Endothelial cell of umbilical vein (primary cell): ENCODE results near the gene STXBP5L. TPM values are rescaled to one million over a fixed set of nuclear protein-coding genes. Genes with fewer than 3 reads are reported as not detected.
A peak's percentile ranks its signal among the peaks of the same experiment; 100 is the strongest.

Source experiments
- BruUV-seq: library from RNA; stranded (reverse); fragments of 400-500 nt; replicated peaks from 2 replicates; lab custom pipeline; 2021; lab: Mats Ljungman, UMichigan
- CTCF ChIA-PET: fragments of 300-600, 350-600 bp; sonication (Branson Sonifier 250); formaldehyde crosslinking; loops from one replicate; lab custom pipeline; 2021; ENCODE audit warnings: antibody characterized with exemption, inconsistent platforms; lab: Charles Lee
- POLR2A ChIA-PET: fragments of 300-600, 350-600 bp; sonication (Branson Sonifier 250); formaldehyde crosslinking; loops from one replicate; lab custom pipeline; 2021; ENCODE audit warnings: antibody characterized with exemption, inconsistent platforms; lab: Charles Lee
- DNase-seq: peaks from one replicate; pipeline ENCODE4 v3.0.0-alpha.2; 2011; ENCODE audit warnings: low read depth, low spot score
- FAIRE-seq: peaks from 2 replicates; lab custom pipeline; 2011; peaks lifted over from hg19 to GRCh38; lab: Jason Lieb, UNC
- H2AFZ ChIP-seq: 2 replicates; pipeline ENCODE4 v1.6.0; 2012; ENCODE audit warnings: low read depth, low read length, control low read depth, inconsistent platforms
- H3K27ac ChIP-seq: 2 replicates; pipeline ENCODE4 v1.5.1; 2011; ENCODE audit warnings: low read depth, mild to moderate bottlenecking, control low read depth, low read length, moderate library complexity; ENCODE audit not compliant: insufficient read depth
- H3K27me3 ChIP-seq, 2 experiments: 2 replicates each; pipeline versions ENCODE4 v1.6.0 to v1.6.1; 2011; ENCODE audit warnings: low read length in 2 of 2, mixed read lengths in 1 of 2; ENCODE audit not compliant: control insufficient read depth in 2 of 2, insufficient read depth in 2 of 2
- H3K36me3 ChIP-seq, 2 experiments: 2 replicates in 1 of 2; 3 replicates in 1 of 2; pipeline ENCODE4 v1.5.1; 2011; ENCODE audit warnings: low read length in 2 of 2, mild to moderate bottlenecking in 1 of 2, moderate library complexity in 1 of 2; ENCODE audit not compliant: control insufficient read depth in 2 of 2, insufficient read depth in 2 of 2; ENCODE audit errors: extremely low read depth in 1 of 2
- H3K4me1 ChIP-seq: 3 replicates; pipeline ENCODE4 v1.5.1; 2011; ENCODE audit warnings: mild to moderate bottlenecking, low read length; ENCODE audit not compliant: control insufficient read depth, insufficient read depth; ENCODE audit errors: extremely low read depth
- H3K4me2 ChIP-seq: 2 replicates; pipeline ENCODE4 v1.6.1; 2011; ENCODE audit warnings: low read length, control low read depth, mixed read lengths; ENCODE audit not compliant: insufficient read depth
- H3K4me3 ChIP-seq, 3 experiments: fragments of 200-600 bp in 1 of 3; sonication (generic), shearing (Covaris generic) in 1 of 3; replicated peaks in 1 of 3; 2 replicates each; pipeline ENCODE4 v1.5.1; 2011 to 2016; ENCODE audit warnings: control low read depth in 3 of 3, low read length in 3 of 3, mild to moderate bottlenecking in 2 of 3, inconsistent platforms in 1 of 3, low read depth in 1 of 3, moderate library complexity in 1 of 3; ENCODE audit not compliant: insufficient read depth in 1 of 3
- H3K79me2 ChIP-seq: 2 replicates; pipeline ENCODE4 v1.6.0; 2012; ENCODE audit warnings: low read length, inconsistent platforms; ENCODE audit not compliant: control insufficient read depth, insufficient read depth
- H3K9ac ChIP-seq: replicated peaks from 2 replicates; pipeline ENCODE3; 2011; ENCODE audit warnings: low read length, control low read depth; ENCODE audit not compliant: insufficient read depth; ENCODE audit errors: extremely low read depth
- H3K9me1 ChIP-seq: replicated peaks from 3 replicates; pipeline ENCODE4 v1.6.0; 2011; ENCODE audit warnings: mild to moderate bottlenecking, low read length; ENCODE audit not compliant: control insufficient read depth, insufficient read depth; ENCODE audit errors: extremely low read depth
- H3K9me3 ChIP-seq: replicated peaks from 2 replicates; pipeline ENCODE4 v1.5.1; 2012; ENCODE audit warnings: low read length, inconsistent platforms; ENCODE audit not compliant: control insufficient read depth, insufficient read depth
- H4K20me1 ChIP-seq: replicated peaks from 2 replicates; pipeline ENCODE3; 2011; ENCODE audit warnings: mild to moderate bottlenecking, low read length; ENCODE audit not compliant: control insufficient read depth, insufficient read depth; ENCODE audit errors: extremely low read depth
- CTCF ChIP-seq, 2 donors: IDR thresholded peaks; 1 replicate in 1 of 2; 2 replicates in 1 of 2; pipeline ENCODE4 v1.5.1; 2011; ENCODE audit warnings: low read length in 2 of 2, mild to moderate bottlenecking in 2 of 2, moderate library complexity in 2 of 2, control low read depth in 1 of 2, inconsistent platforms in 1 of 2, low read depth in 1 of 2; ENCODE audit not compliant: insufficient read depth in 1 of 2; ENCODE audit errors: extremely low read depth in 1 of 2
- EZH2 ChIP-seq: IDR thresholded peaks from 2 replicates; pipeline ENCODE4 v1.6.1; 2012; ENCODE audit warnings: borderline replicate concordance, low read depth, mild to moderate bottlenecking, moderate library complexity, low read length, inconsistent platforms; ENCODE audit not compliant: severe bottlenecking
- FOS ChIP-seq: IDR thresholded peaks from 2 replicates; pipeline ENCODE4 v1.6.1; 2011; ENCODE audit warnings: mild to moderate bottlenecking, low read length, moderate library complexity, borderline replicate concordance; ENCODE audit not compliant: insufficient read depth
- GATA2 ChIP-seq: IDR thresholded peaks from 2 replicates; pipeline ENCODE4 v1.7.0; 2011; ENCODE audit warnings: low read depth, mild to moderate bottlenecking, moderate library complexity, mixed read lengths, low read length; ENCODE audit not compliant: insufficient read length, insufficient read depth
- JUN ChIP-seq: IDR thresholded peaks from 2 replicates; pipeline ENCODE4 v1.6.1; 2011; ENCODE audit warnings: borderline replicate concordance, low read depth; ENCODE audit not compliant: insufficient read length, insufficient read depth
- MYC ChIP-seq: IDR thresholded peaks from one replicate; pipeline ENCODE4 v1.6.1; 2011; ENCODE audit warnings: mild to moderate bottlenecking, low read depth, low read length
- POLR2A ChIP-seq: IDR thresholded peaks from 2 replicates; pipeline ENCODE4 v1.6.1; 2012; ENCODE audit warnings: low read depth, mild to moderate bottlenecking, control low read depth, low read length
- POLR2AphosphoS5 ChIP-seq: IDR thresholded peaks from 2 replicates; pipeline ENCODE4 v1.6.1; 2012; ENCODE audit warnings: low read depth, mild to moderate bottlenecking, control low read depth, low read length, moderate library complexity; ENCODE audit not compliant: insufficient read depth
- dilution Hi-C: fragments of 300-500 bp; cut with MboI; formaldehyde crosslinking; loops from one replicate; pipeline ENCODE4 v1.15.0; 2019; ENCODE audit warnings: low sequenced_read_pairs; ENCODE audit not compliant: extremely low pct_ligation_motif_present
- intact Hi-C: fragments of 100-400 bp; cut with micrococcal nuclease; formaldehyde crosslinking; loops from one replicate; pipeline ENCODE4 v1.10.0; 2022
- polyA plus RNA-seq, 4 experiments: library from polyadenylated mRNA; depleted of rRNA in 3 of 4; stranded (reverse) in 3 of 4; unstranded in 1 of 4; fragments of >200 nt; gene quantifications; 2 replicates each; pipeline versions ENCODE4 v1.2.1 to v1.2.3, GENCODE V29; 2011 to 2012; ENCODE audit warnings: missing spikeins in 1 of 4
- total RNA-seq: library from RNA; stranded (reverse); gene quantifications from 2 replicates; pipeline ENCODE4 v1.2.3, GENCODE V29; 2021
- TF ChIP-seq, protein P1 (sequence below): IDR thresholded peaks from 2 replicates; pipeline ENCODE4 v1.6.1; 2011; ENCODE audit not compliant: insufficient read depth, insufficient read length

Gene STXBP5L
- total and polyA plus RNA-seq, 2 donors (not counting 3 experiments of a cell fraction or from before 2014, with no cell fraction given) = not detected

DNA sequence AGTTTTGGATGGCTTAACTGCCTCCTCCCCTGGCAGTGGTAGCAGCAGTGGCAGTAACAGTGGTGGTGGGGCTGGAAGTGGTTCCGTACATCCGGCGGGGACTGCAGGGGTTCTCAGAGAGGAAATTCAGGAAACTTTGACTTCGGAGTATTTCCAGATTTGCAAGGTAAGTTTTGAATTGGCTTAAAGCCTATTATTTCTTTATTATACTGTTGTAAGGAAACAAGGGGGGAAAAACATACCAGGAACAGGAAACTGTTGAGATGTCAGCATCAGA lies 1.5 kb downstream of the STXBP5L start:
- intact Hi-C loops = loop anchor here (2.0 to 5.0 kb wide), 3 partner anchors 167 to 351 kb away; partner anchors contain the start of genes GTF2E1 and RABL3
- Histone ChIP-seq H3K36me3 (no peaks in the 10 kb centered on the region), H3K27me3 (peaks cover 15 to 33% of the 10 kb centered on the region in 2 experiments), H3K4me3 (no peak overlapping the region), H2AFZ (no peak overlapping the region), H3K79me2 (no peaks in the 10 kb centered on the region), H3K4me2 (peak overlapping the region; percentile 50), H3K9me3 (no peaks in the 10 kb centered on the region), H4K20me1 (peaks cover 2% of the 10 kb centered on the region), H3K9me1 (no peaks in the 10 kb centered on the region), H3K27ac (no peak overlapping the region), H3K4me1 (peaks cover 9% of the 10 kb centered on the region), H3K9ac (no peak overlapping the region)
- BruUV-seq = no TSS peak
- CTCF ChIA-PET = no interaction called here
- no peak for TF ChIP-seq CTCF (IDR thresholded peaks at IDR 0.05; ENCODE audit: extremely low read depth in 1 of 2, insufficient read depth in 1 of 2, low read depth in 1 of 2, low read length in 2 of 2)
- TF ChIP-seq JUN = no peak
- TF ChIP-seq FOS = no peak
- TF ChIP-seq POLR2AphosphoS5 = no peak
- no peak for TF ChIP-seq POLR2A
- TF ChIP-seq, protein P1, sequence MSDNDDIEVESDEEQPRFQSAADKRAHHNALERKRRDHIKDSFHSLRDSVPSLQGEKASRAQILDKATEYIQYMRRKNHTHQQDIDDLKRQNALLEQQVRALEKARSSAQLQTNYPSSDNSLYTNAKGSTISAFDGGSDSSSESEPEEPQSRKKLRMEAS = no peak
- TF ChIP-seq GATA2 = no peak
- no peak for TF ChIP-seq EZH2
- no peak for TF ChIP-seq MYC
- FAIRE-seq (no peak), DNase-seq (no peak)
- POLR2A ChIA-PET = no interaction called here
- dilution Hi-C loops = no loop called here
